HG02763 (cell line): ENCODE results near the gene EME1.
"Not testable (repeated sequence)": the region's sequence is repeated elsewhere in the genome, so short reads cannot be mapped to it uniquely, and the experiment has no call there.

ENCODE experiments used
- ATAC-seq: cut with Tn5 transposase; IDR thresholded peaks from one replicate; pipeline ENCODE4 v1.9.1; 2021; ENCODE audit warnings: mild to moderate bottlenecking, moderate library complexity; ENCODE audit not compliant: unreplicated experiment

The EME1 gene

GRCh38 chr17:50423553-50424159, 50.6 kb downstream of the EME1 start:
- no peak for ATAC-seq

- ATAC-seq: no peak
These were observed 51.4 kb downstream of the EME1 start for GRCh38 chr17:50424246-50424995.

GRCh38 chr17:50424996-50425681, 52.1 kb downstream of the EME1 start:
- ATAC-seq: no peak

- ATAC-seq: peak; percentile 52
These were observed 52.8 kb downstream of the EME1 start, which contains the start of gene ACSF2 for GRCh38 chr17:50425682-50426471. TSS of gene ACSF2 (plus strand) at chr17:50426218. CDS start at chr17:50426262, 44 bp downstream.

GRCh38 chr17:50426472-50426782, 53.4 kb downstream of the EME1 start:
- no peak for ATAC-seq

GRCh38 chr17:50426814-50427787, 54.1 kb downstream of the EME1 start:
- ATAC-seq: no peak

GRCh38 chr17:50428126-50428525, 55.1 kb downstream of the EME1 start:
- not testable (repeated sequence) for ATAC-seq

- no peak for ATAC-seq
These were observed 55.9 kb downstream of the EME1 start for GRCh38 chr17:50428831-50429424.

- ATAC-seq: no peak
These were observed 56.8 kb downstream of the EME1 start for GRCh38 chr17:50429793-50430192.
